GM21381 (cell line): Measurements from ENCODE around the gene GARS1.
"Not testable (repeated sequence)": the region's sequence is repeated elsewhere in the genome, so short reads cannot be mapped to it uniquely, and the experiment has no call there.

Experiments
- ATAC-seq: cut with Tn5 transposase; IDR thresholded peaks from one replicate; pipeline ENCODE4 v1.9.1; 2021; ENCODE audit warnings: mild to moderate bottlenecking, moderate library complexity; ENCODE audit not compliant: unreplicated experiment

The GARS1 gene

GRCh38 chr7:30594540-30595435 is at the start of gene GARS1:
Gene GARS1, plus strand, starts transcription at chr7:30594878. Its CDS starts 44 bp downstream, at chr7:30594922.
- peak; percentile 90 for ATAC-seq

GRCh38 chr7:30545791-30546555 is 48.7 kb upstream of the GARS1 start:
- ATAC-seq = no peak

- ATAC-seq = no peak
These were observed 48.1 kb upstream of the GARS1 start for GRCh38 chr7:30546596-30546995.

GRCh38 chr7:30548845-30549244 is 45.8 kb upstream of the GARS1 start:
- ATAC-seq = no peak

GRCh38 chr7:30549931-30550493 is 44.7 kb upstream of the GARS1 start:
- ATAC-seq = no peak

GRCh38 chr7:30552330-30552729 is 42.3 kb upstream of the GARS1 start:
- no peak for ATAC-seq

GRCh38 chr7:30553141-30553540 is 41.5 kb upstream of the GARS1 start:
- ATAC-seq = no peak

- ATAC-seq = no peak
These were observed 41.1 kb upstream of the GARS1 start for GRCh38 chr7:30553546-30553945.

GRCh38 chr7:30555525-30555924 is 39.2 kb upstream of the GARS1 start:
- no peak for ATAC-seq

- ATAC-seq = no peak
These were observed 37.8 kb upstream of the GARS1 start for GRCh38 chr7:30556840-30557239.

GRCh38 chr7:30557245-30557644 is 37.4 kb upstream of the GARS1 start:
- no peak for ATAC-seq

- no peak for ATAC-seq
These were observed 35.1 kb upstream of the GARS1 start for GRCh38 chr7:30559611-30560010.

GRCh38 chr7:30561389-30561788 is 33.3 kb upstream of the GARS1 start:
- no peak for ATAC-seq

GRCh38 chr7:30562498-30562897 is 32.2 kb upstream of the GARS1 start:
- ATAC-seq = no peak

GRCh38 chr7:30562909-30563308 is 31.8 kb upstream of the GARS1 start:
- no peak for ATAC-seq

GRCh38 chr7:30563326-30563942 is 31.2 kb upstream of the GARS1 start:
- no peak for ATAC-seq

- no peak for ATAC-seq
These were observed 30.3 kb upstream of the GARS1 start for GRCh38 chr7:30564243-30564892.

GRCh38 chr7:30566596-30566995 is 28.1 kb upstream of the GARS1 start:
- no peak for ATAC-seq

- ATAC-seq = no peak
These were observed 27.6 kb upstream of the GARS1 start for GRCh38 chr7:30567081-30567480.

GRCh38 chr7:30570238-30570637 is 24.4 kb upstream of the GARS1 start:
- ATAC-seq = not testable (repeated sequence)
